IMR-90 (cell line): Measurements from ENCODE around the gene PACS1.

ENCODE experiments used
- CEBPB ChIP-seq: IDR thresholded peaks from 2 replicates; pipeline ENCODE4 v1.6.1; 2012; ENCODE audit warnings: low read depth, low read length, improper control_type of control experiment
- MAZ ChIP-seq: IDR thresholded peaks from 2 replicates; pipeline ENCODE4 v1.6.1; 2012; ENCODE audit warnings: low read depth, mild to moderate bottlenecking, low read length, improper control_type of control experiment, moderate library complexity, borderline replicate concordance
- POLR2A ChIP-seq: IDR thresholded peaks from 2 replicates; pipeline ENCODE4 v1.6.1; 2012; ENCODE audit warnings: mild to moderate bottlenecking, low read depth, low read length
- RAD21 ChIP-seq: IDR thresholded peaks from 2 replicates; pipeline ENCODE4 v1.6.1; 2012; ENCODE audit warnings: low read length, improper control_type of control experiment
- RCOR1 ChIP-seq: IDR thresholded peaks from 2 replicates; pipeline ENCODE4 v1.6.1; 2012; ENCODE audit warnings: mild to moderate bottlenecking, low read length, improper control_type of control experiment; ENCODE audit not compliant: insufficient replicate concordance
- SMC3 ChIP-seq: fragments of 150-350 bp; IDR thresholded peaks from 2 replicates; pipeline ENCODE4 v1.6.1; 2016; ENCODE audit warnings: low read depth, mild to moderate bottlenecking, antibody characterized with exemption, low read length, moderate library complexity
- TF ChIP-seq, protein P1 (sequence below): conservative IDR thresholded peaks from 2 replicates; pipeline ENCODE4 v1.5.1; 2012; ENCODE audit warnings: mild to moderate bottlenecking, low read depth, low read length, improper control_type of control experiment
- TF ChIP-seq, protein P2 (sequence below): fragments of 150-350 bp; IDR thresholded peaks from 2 replicates; pipeline ENCODE4 v1.6.1; 2016; ENCODE audit warnings: low read depth, mild to moderate bottlenecking, low read length, moderate library complexity, borderline replicate concordance

DNA sequence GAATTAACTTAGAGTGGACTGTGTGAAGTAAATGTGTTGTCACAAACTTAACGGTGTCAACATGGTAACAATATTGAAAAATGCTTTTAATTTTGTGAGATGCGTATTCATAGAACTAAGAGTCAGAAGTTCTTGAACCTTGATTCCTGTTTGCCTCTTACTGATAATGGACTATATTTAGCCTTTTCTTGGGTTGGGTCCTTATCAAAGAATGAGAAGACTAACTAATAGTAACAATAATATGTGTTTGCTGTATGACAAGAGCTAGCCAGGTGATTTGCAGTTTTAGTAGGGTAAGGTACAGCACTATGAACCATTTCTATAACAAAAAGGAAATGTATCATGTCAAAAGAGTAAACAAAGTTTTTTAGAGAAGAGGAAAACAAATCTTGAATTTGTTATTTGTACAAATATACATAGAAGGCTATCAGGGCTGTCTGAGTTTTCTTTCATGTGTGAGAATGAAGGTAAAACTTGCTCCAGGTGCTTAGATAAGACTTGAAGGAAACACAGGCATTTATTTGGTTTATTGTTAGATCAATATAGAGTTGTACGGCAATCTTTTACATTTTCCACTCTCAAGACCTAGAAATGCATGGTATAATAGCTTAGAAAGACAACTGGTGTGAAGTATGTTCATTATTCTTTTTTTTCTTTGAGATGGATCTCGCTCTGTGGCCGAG lies 74.1 kb downstream of the PACS1 start:
- TF ChIP-seq, protein P1, sequence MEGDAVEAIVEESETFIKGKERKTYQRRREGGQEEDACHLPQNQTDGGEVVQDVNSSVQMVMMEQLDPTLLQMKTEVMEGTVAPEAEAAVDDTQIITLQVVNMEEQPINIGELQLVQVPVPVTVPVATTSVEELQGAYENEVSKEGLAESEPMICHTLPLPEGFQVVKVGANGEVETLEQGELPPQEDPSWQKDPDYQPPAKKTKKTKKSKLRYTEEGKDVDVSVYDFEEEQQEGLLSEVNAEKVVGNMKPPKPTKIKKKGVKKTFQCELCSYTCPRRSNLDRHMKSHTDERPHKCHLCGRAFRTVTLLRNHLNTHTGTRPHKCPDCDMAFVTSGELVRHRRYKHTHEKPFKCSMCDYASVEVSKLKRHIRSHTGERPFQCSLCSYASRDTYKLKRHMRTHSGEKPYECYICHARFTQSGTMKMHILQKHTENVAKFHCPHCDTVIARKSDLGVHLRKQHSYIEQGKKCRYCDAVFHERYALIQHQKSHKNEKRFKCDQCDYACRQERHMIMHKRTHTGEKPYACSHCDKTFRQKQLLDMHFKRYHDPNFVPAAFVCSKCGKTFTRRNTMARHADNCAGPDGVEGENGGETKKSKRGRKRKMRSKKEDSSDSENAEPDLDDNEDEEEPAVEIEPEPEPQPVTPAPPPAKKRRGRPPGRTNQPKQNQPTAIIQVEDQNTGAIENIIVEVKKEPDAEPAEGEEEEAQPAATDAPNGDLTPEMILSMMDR, result no peak
- TF ChIP-seq CEBPB (no peak), POLR2A (no peak), RCOR1 (no peak), SMC3 (no peak), MAZ (no peak), RAD21 (no peak)
- TF ChIP-seq, protein P2, sequence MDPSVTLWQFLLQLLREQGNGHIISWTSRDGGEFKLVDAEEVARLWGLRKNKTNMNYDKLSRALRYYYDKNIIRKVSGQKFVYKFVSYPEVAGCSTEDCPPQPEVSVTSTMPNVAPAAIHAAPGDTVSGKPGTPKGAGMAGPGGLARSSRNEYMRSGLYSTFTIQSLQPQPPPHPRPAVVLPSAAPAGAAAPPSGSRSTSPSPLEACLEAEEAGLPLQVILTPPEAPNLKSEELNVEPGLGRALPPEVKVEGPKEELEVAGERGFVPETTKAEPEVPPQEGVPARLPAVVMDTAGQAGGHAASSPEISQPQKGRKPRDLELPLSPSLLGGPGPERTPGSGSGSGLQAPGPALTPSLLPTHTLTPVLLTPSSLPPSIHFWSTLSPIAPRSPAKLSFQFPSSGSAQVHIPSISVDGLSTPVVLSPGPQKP, result no peak
